Testis (tissue), 2 donors: Measurements from ENCODE around the gene PRDM15.

Experiments used
- CTCF ChIP-seq, 3 experiments: fragments of 450-650 bp in 2 of 3; fragments of 200-600 bp in 1 of 3; sonication (generic) in 1 of 3; IDR thresholded peaks; one replicate each; pipeline ENCODE4 v1.5.1; 2016 to 2019; ENCODE audit warnings: antibody characterized with exemption in 3 of 3, mild to moderate bottlenecking in 2 of 3, moderate library complexity in 1 of 3
- POLR2A ChIP-seq: fragments of 450-650 bp; IDR thresholded peaks from one replicate; pipeline ENCODE4 v1.6.1; 2017; ENCODE audit warnings: antibody characterized with exemption, mild to moderate bottlenecking, moderate library complexity

GRCh38 chr21:41897700-41898099 lies 18.6 kb upstream of the PRDM15 start:
- TF ChIP-seq CTCF (IDR thresholded peaks at IDR 0.05), result no peak
- TF ChIP-seq POLR2A, result no peak
